Transverse colon (tissue), 4 donors: ENCODE data around the gene UNC80. TPM values are rescaled to one million over a fixed set of nuclear protein-coding genes. Genes with fewer than 3 reads are reported as not detected.
A peak's percentile ranks its signal among the peaks of the same experiment; 100 is the strongest.

Experiments used
- DNase-seq: peaks from one replicate; pipeline ENCODE4 v3.0.0-alpha.2; 2019
- H3K27ac ChIP-seq, 4 donors: fragments of 200-600 bp; sonication (generic); 2 replicates each; pipeline ENCODE4 v1.5.1; 2016 to 2018; ENCODE audit warnings: inconsistent platforms in 4 of 4
- H3K27me3 ChIP-seq: fragments of 200-600 bp; sonication (generic); 2 replicates; pipeline ENCODE4 v1.5.1; 2017; ENCODE audit warnings: inconsistent platforms
- H3K36me3 ChIP-seq, 4 donors: fragments of 200-600 bp; sonication (generic); 2 replicates each; pipeline ENCODE4 v1.5.1; 2017 to 2019; ENCODE audit warnings: inconsistent platforms in 4 of 4
- H3K4me1 ChIP-seq, 4 donors: fragments of 200-600 bp; sonication (generic); 2 replicates each; pipeline ENCODE4 v1.5.1; 2017 to 2020; ENCODE audit warnings: inconsistent platforms in 4 of 4
- H3K4me3 ChIP-seq, 4 donors: fragments of 200-600 bp; sonication (generic); 1 replicate in 1 of 4; 2 replicates in 3 of 4; pipeline versions ENCODE4 v1.5.1 to v1.6.1; 2017 to 2019; ENCODE audit warnings: inconsistent platforms in 4 of 4
- H3K9me3 ChIP-seq, 2 donors: fragments of 200-600 bp; sonication (generic); 2 replicates each; pipeline ENCODE4 v1.5.1; 2017 to 2019; ENCODE audit warnings: inconsistent platforms in 2 of 2
- EP300 ChIP-seq: sonication (generic); formaldehyde crosslinking; IDR thresholded peaks from one replicate; pipeline ENCODE4 v1.6.1; 2017; ENCODE audit warnings: antibody characterized with exemption, low read depth
- POLR2A ChIP-seq: fragments of 450-650 bp; IDR thresholded peaks from one replicate; pipeline ENCODE4 v1.6.1; 2016; ENCODE audit warnings: antibody characterized with exemption, mild to moderate bottlenecking, moderate library complexity
- POLR2AphosphoS5 ChIP-seq, 3 donors: sonication (generic); formaldehyde crosslinking; IDR thresholded peaks; one replicate each; pipeline ENCODE4 v1.6.1; 2016; ENCODE audit warnings: antibody characterized with exemption in 3 of 3
- WGBS, 2 donors: methylation state at CpG; one replicate each; pipeline ENCODE4 v1.1.5; 2018; ENCODE audit warnings: low coverage in 1 of 2; 5-methylcytosine and 5-hydroxymethylcytosine counted together
- in situ Hi-C, 4 donors: fragments of 200-750 bp; cut with MboI; loops; one replicate each; pipeline versions ENCODE4 v1.15.0 to v1.15.1; 2017; ENCODE audit warnings: low sequenced_read_pairs in 3 of 4, low pct_ligation_motif_present in 1 of 4, low pct_unique_long_range_greater_than_20kb in 1 of 4
- intact Hi-C: fragments of 100-400 bp; cut with DNase I; formaldehyde crosslinking; loops from one replicate; pipeline ENCODE4 v1.15.1; 2023; ENCODE audit warnings: low total_unique reads
- total RNA-seq, 4 donors: library from RNA; depleted of rRNA; stranded (reverse); fragments of >200 nt; gene quantifications; one replicate each; pipeline ENCODE4 v1.1.0, GENCODE V29; 2016
- TF ChIP-seq, protein P1 (sequence below), 5 experiments: fragments of 200-600 bp in 3 of 5; fragments of 450-650 bp in 2 of 5; sonication (generic) in 3 of 5; IDR thresholded peaks; 1 replicate in 2 of 5; 2 replicates in 3 of 5; pipeline ENCODE4 v1.5.1; 2016 to 2017; ENCODE audit warnings: antibody characterized with exemption in 5 of 5, inconsistent platforms in 3 of 5, mild to moderate bottlenecking in 2 of 5, moderate library complexity in 1 of 5

The UNC80 gene
- total RNA-seq, result under 1 TPM in 3 of 4 donors, not detected in 1; 0.14 to 0.75 (median 0.16) TPM

- 8 to 20% methylated on average over 1 to 16 of the region's 73 CpGs for WGBS, 2 donors
- Histone ChIP-seq H3K4me3 (peak within 1 kb of the TSS in 1 of 4 donors; percentile 17), H3K9me3 (no peaks in the 10 kb centered on the region), H3K36me3 (no peaks in the 10 kb centered on the region), H3K27ac (no peak within 1 kb of the TSS), H3K27me3 (peaks cover 55% of the 10 kb centered on the region), H3K4me1 (peaks cover 0 to 5% (median 0%) of the 10 kb centered on the region in 4 donors)
- intact Hi-C loops, result no loop called here
- DNase-seq, result peak; percentile 10
- no peak for TF ChIP-seq EP300
- no peak for TF ChIP-seq POLR2A
- no peak for TF ChIP-seq POLR2AphosphoS5 (IDR thresholded peaks at IDR 0.05)
- TF ChIP-seq, protein P1, sequence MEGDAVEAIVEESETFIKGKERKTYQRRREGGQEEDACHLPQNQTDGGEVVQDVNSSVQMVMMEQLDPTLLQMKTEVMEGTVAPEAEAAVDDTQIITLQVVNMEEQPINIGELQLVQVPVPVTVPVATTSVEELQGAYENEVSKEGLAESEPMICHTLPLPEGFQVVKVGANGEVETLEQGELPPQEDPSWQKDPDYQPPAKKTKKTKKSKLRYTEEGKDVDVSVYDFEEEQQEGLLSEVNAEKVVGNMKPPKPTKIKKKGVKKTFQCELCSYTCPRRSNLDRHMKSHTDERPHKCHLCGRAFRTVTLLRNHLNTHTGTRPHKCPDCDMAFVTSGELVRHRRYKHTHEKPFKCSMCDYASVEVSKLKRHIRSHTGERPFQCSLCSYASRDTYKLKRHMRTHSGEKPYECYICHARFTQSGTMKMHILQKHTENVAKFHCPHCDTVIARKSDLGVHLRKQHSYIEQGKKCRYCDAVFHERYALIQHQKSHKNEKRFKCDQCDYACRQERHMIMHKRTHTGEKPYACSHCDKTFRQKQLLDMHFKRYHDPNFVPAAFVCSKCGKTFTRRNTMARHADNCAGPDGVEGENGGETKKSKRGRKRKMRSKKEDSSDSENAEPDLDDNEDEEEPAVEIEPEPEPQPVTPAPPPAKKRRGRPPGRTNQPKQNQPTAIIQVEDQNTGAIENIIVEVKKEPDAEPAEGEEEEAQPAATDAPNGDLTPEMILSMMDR (IDR thresholded peaks at IDR 0.05), result no peak
- in situ Hi-C loops, result no loop called here
Measured at GRCh38 chr2:209771474-209772289, at the start of gene UNC80. UNC80 (plus strand) TSS chr2:209771832; CDS start chr2:209772073, 241 bp downstream.

- TF ChIP-seq POLR2A (no peak), POLR2AphosphoS5 (IDR thresholded peaks at IDR 0.05) (no peak), EP300 (no peak)
- TF ChIP-seq, protein P1 (IDR thresholded peaks at IDR 0.05), result no peak
- no peak overlapping the region for H3K27ac ChIP-seq
- intact Hi-C loops, result no loop called here
- H3K4me3 ChIP-seq, result no peak overlapping the region
- H3K4me1 ChIP-seq, result no peaks in the 10 kb centered on the region
- in situ Hi-C loops, result no loop called here
- no peak for DNase-seq
- no peaks in the 10 kb centered on the region for H3K27me3 ChIP-seq
- 75 to 83% methylated on average over 1 to 2 of the region's 2 CpGs for WGBS, 2 donors
- no peaks in the 10 kb centered on the region for H3K36me3 ChIP-seq
- no peaks in the 10 kb centered on the region for H3K9me3 ChIP-seq
Measured at GRCh38 chr2:209726311-209726710, 45.3 kb upstream of the UNC80 start.

GRCh38 chr2:209727077-209727476, 44.6 kb upstream of the UNC80 start:
- DNase-seq, result no peak
- intact Hi-C loops, result no loop called here
- H3K4me3 ChIP-seq, result no peak overlapping the region
- in situ Hi-C loops, result no loop called here
- 53 to 86% methylated on average over 2 of the region's 2 CpGs for WGBS, 2 donors
- H3K27ac ChIP-seq, result no peak overlapping the region
- H3K9me3 ChIP-seq, result no peaks in the 10 kb centered on the region
- H3K4me1 ChIP-seq, result no peaks in the 10 kb centered on the region
- H3K36me3 ChIP-seq, result no peaks in the 10 kb centered on the region
- TF ChIP-seq, protein P1 (IDR thresholded peaks at IDR 0.05), result no peak
- no peak for TF ChIP-seq POLR2AphosphoS5 (IDR thresholded peaks at IDR 0.05)
- no peak for TF ChIP-seq EP300
- TF ChIP-seq POLR2A, result no peak
- H3K27me3 ChIP-seq, result no peaks in the 10 kb centered on the region

- WGBS, 2 donors, result 82 to 93% methylated on average over 3 of the region's 3 CpGs
- Histone ChIP-seq H3K4me1 (no peaks in the 10 kb centered on the region), H3K9me3 (no peaks in the 10 kb centered on the region), H3K4me3 (no peak overlapping the region), H3K27me3 (no peaks in the 10 kb centered on the region), H3K27ac (no peak overlapping the region), H3K36me3 (no peaks in the 10 kb centered on the region)
- no peak for DNase-seq
- intact Hi-C loops (no loop called here), in situ Hi-C loops (no loop called here)
- TF ChIP-seq EP300 (no peak), POLR2A (no peak), POLR2AphosphoS5 (IDR thresholded peaks at IDR 0.05) (no peak)
- TF ChIP-seq, protein P1 (IDR thresholded peaks at IDR 0.05), result no peak
Measured at GRCh38 chr2:209734805-209735204, 36.8 kb upstream of the UNC80 start.
